ENCODE data around the gene TYR.

The TYR gene

DNA sequence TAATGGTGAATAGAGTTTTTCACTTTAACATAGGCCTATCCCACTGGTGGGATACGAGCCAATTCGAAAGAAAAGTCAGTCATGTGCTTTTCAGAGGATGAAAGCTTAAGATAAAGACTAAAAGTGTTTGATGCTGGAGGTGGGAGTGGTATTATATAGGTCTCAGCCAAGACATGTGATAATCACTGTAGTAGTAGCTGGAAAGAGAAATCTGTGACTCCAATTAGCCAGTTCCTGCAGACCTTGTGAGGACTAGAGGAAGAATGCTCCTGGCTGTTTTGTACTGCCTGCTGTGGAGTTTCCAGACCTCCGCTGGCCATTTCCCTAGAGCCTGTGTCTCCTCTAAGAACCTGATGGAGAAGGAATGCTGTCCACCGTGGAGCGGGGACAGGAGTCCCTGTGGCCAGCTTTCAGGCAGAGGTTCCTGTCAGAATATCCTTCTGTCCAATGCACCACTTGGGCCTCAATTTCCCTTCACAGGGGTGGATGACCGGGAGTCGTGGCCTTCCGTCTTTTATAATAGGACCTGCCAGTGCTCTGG is at the start of gene TYR:
Gene TYR (plus strand): TSS at position 185 of the 541 bp plus-strand sequence. CDS start 79 bp downstream, at position 264.
- Histone ChIP-seq H3K36me3 (ENCODE audit: insufficient read depth, low read length) (no peaks in the 10 kb centered on the region), H3K9ac (ENCODE audit: low read depth, low read length) (no peak within 1 kb of the TSS), H3K4me1 (ENCODE audit: insufficient read depth, low read length) (peaks cover 11% of the 10 kb centered on the region; the same call in 1 of the 2 replicates), H3K9me3 (ENCODE audit: control insufficient read depth, insufficient read depth, low read length) (no peaks in the 10 kb centered on the region)

DNA sequence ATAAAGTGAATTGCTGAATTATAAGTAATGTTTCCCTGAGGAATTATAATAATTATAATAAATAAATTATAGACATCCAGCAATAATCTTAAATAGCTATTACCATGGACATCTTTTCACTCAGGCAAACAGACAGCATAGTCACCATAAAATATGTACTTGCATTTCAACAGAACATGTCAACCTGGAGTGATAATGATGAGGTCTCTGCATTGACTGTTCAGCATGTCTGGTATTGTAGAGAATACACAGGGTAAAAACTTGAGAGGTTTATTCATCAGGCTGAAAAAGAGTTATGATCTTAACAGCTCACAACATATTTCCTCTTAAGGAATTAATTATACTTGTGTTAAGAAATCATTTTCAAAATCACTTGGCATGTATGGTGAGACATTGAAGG is 41.1 kb upstream of the TYR start:
- Histone ChIP-seq H3K9me3 (ENCODE audit: control insufficient read depth, insufficient read depth, low read length) (no peaks in the 10 kb centered on the region), H3K36me3 (ENCODE audit: insufficient read depth, low read length) (no peaks in the 10 kb centered on the region), H3K9ac (ENCODE audit: low read depth, low read length) (no peak overlapping the region), H3K4me1 (ENCODE audit: insufficient read depth, low read length) (no peaks in the 10 kb centered on the region)

DNA sequence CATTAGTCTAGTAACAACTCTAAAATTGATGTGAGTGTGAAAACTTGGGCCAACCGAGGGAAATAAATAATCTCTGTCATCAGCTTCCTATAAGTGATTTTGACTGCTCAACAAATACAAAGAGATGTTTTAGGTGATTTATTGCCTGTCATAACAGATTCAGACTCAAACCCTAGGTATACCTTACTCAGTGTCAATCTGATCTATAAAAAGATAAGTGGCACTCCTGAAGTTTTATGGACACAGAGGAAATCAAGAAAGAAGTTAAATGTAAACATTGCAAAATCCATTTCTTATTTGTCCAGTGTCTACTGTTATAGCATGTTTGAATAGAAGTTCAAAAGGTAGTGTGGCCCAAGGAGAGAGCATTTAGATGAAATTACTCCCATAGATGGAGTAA is 30.4 kb upstream of the TYR start:
- H3K4me1 ChIP-seq (ENCODE audit: insufficient read depth, low read length) = no peaks in the 10 kb centered on the region
- H3K9ac ChIP-seq (ENCODE audit: low read depth, low read length) = no peak overlapping the region
- no peaks in the 10 kb centered on the region for H3K9me3 ChIP-seq (ENCODE audit: control insufficient read depth, insufficient read depth, low read length)
- no peaks in the 10 kb centered on the region for H3K36me3 ChIP-seq (ENCODE audit: insufficient read depth, low read length)

DNA sequence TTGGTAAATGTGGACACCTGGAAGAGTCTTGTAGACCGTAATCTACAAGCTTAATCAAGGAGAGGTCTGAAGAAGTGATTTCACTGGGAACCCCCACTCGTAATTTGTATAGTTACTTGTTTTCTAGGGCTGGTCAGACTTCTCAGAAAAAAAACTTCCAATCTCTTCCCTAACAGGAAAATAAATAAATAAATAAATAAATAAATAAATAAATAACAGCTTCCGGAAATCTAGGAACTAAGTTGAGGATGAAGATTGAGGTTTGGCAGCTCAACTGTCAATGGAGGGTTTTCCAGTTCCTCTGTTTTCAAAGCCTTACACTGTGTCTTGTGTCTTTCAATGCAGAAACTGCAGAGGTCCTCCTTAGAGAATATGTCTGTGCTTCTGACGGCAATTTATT is 17.7 kb upstream of the TYR start:
- H3K9me3 ChIP-seq (ENCODE audit: control insufficient read depth, insufficient read depth, low read length) = no peaks in the 10 kb centered on the region
- H3K36me3 ChIP-seq (ENCODE audit: insufficient read depth, low read length) = no peaks in the 10 kb centered on the region
- H3K9ac ChIP-seq (ENCODE audit: low read depth, low read length) = no peak overlapping the region
- no peaks in the 10 kb centered on the region for H3K4me1 ChIP-seq (ENCODE audit: insufficient read depth, low read length)

DNA sequence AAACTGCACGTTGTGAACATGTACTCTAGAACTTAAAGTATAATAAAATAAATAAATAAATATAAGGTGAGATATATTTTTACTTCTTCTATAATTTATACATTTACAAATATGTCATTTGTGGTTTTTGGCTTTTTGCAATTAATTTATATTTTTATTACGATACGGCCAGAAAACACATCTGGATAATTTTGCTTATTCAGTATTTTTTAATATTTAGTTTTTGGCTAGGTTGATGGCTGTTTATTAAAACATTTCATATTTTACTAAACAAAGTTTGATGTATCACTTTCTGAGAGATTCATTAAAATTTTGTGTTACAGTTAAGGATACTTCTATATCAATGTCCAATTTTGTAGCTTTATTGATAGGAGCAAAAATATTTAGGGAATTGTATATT is 15.7 kb upstream of the TYR start:
- no peak overlapping the region for H3K9ac ChIP-seq (ENCODE audit: low read depth, low read length)
- H3K9me3 ChIP-seq (ENCODE audit: control insufficient read depth, insufficient read depth, low read length) = no peaks in the 10 kb centered on the region
- no peaks in the 10 kb centered on the region for H3K36me3 ChIP-seq (ENCODE audit: insufficient read depth, low read length)
- H3K4me1 ChIP-seq (ENCODE audit: insufficient read depth, low read length) = no peaks in the 10 kb centered on the region

DNA sequence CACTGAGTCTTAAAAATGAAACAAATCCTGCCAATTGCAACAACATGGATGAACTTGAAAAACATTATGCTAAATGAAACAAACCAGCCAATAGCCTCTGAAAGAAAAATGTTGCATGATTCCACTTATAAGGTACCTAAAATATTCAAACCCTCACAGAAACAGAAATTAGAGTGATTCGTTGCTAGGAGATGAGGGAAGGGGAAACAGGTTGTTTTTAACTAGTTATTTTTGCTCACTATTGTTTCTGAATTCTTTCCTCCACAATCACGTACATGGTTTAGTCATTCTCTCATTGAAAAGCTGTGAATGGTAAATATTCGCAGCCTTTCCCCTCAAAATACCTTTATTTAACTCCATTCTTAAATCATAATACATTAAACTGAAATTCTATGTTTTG is 14.0 kb upstream of the TYR start:
- Histone ChIP-seq H3K9me3 (ENCODE audit: control insufficient read depth, insufficient read depth, low read length) (no peaks in the 10 kb centered on the region), H3K4me1 (ENCODE audit: insufficient read depth, low read length) (no peaks in the 10 kb centered on the region), H3K9ac (ENCODE audit: low read depth, low read length) (no peak overlapping the region), H3K36me3 (ENCODE audit: insufficient read depth, low read length) (no peaks in the 10 kb centered on the region)

DNA sequence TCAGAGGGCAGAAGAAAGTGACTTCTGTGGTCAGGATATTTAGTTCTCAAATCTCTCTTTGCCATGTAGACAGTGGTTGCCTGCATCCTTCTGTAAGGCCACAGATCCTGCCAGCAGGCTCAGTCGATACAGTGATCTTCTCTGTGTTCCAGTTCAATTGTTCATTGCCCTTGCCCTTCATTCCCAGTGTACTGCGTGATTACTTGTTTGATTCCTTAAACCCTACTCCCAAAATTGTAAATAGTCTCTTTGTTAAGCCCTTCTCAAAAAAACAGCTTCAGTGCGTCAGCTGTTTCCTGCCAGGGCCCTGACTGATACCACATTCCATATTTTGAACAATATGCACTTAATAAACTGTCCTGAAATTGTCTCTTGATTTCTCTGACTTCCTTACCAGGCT is 9.3 kb upstream of the TYR start:
- Histone ChIP-seq H3K9me3 (ENCODE audit: control insufficient read depth, insufficient read depth, low read length) (no peaks in the 10 kb centered on the region), H3K4me1 (ENCODE audit: insufficient read depth, low read length) (no peaks in the 10 kb centered on the region), H3K9ac (ENCODE audit: low read depth, low read length) (no peak overlapping the region), H3K36me3 (ENCODE audit: insufficient read depth, low read length) (no peaks in the 10 kb centered on the region)

DNA sequence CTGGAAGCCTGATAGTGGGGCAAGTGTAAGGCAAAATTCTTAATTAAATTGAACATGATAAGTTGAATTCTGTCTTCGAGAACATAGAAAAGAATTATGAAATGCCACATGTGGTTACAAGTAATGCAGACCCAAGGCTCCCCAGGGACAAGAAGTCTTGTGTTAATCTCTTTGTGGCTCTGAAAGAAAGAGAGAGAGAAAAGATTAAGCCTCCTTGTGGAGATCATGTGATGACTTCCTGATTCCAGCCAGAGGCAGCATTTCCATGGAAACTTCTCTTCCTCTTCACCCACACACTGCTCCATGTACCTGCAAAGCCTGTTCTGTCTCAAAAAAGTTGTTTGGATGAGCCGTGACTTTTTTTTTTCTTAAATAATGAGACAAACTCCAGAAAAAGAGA is 1.9 kb upstream of the TYR start:
- H3K4me1 ChIP-seq (ENCODE audit: insufficient read depth, low read length) = 0 out of 2 replicates have a peak, but pooled peaks cover 3% of the 10 kb centered on the region
- H3K9ac ChIP-seq (ENCODE audit: low read depth, low read length) = no peak overlapping the region
- no peaks in the 10 kb centered on the region for H3K36me3 ChIP-seq (ENCODE audit: insufficient read depth, low read length)
- no peaks in the 10 kb centered on the region for H3K9me3 ChIP-seq (ENCODE audit: control insufficient read depth, insufficient read depth, low read length)

DNA sequence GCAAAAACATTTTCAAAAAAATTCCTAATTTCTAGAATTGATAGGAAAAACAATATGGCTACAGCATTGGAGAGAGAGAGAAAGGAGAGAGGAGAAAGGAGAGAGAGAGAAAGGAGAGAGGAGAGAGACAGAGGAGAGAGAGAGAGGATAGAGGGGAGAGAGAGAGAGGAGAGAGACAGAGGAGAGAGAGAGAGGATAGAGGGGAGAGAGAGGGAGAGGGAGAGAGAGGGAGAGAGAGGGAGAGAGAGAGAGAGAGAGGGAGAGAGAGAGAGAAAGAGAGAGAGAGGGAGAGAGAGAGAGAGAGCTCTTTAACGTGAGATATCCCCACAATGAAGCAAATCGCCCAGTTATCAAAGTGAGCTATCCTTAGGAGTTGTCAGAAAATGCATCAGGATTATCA is 737 bp upstream of the TYR start:
- H3K9me3 ChIP-seq (ENCODE audit: control insufficient read depth, insufficient read depth, low read length) = no peaks in the 10 kb centered on the region
- no peaks in the 10 kb centered on the region for H3K36me3 ChIP-seq (ENCODE audit: insufficient read depth, low read length)
- no peak overlapping the region for H3K9ac ChIP-seq (ENCODE audit: low read depth, low read length)
- H3K4me1 ChIP-seq (ENCODE audit: insufficient read depth, low read length) = peaks cover 11% of the 10 kb centered on the region; the same call in 1 of the 2 replicates

DNA sequence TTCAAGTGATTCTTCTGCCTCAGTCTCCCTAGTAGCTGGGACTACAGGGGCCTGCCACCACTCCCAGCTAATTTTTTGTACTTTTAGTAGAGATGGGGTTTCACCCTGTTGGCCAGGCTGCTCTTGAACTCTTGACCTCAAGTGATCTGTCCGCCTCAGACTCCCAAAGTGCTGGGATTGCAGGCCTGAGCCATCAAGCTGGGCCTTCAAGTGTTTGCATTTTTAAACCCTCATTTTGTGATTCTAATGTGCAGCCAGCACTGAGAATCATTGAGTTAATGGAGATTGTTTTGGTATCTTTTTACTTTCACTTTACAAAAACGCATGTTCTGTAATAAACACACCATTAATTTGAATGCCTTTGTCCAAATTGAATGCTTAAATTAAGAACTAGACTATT is 3.4 kb downstream of the TYR start:
- Histone ChIP-seq H3K4me1 (ENCODE audit: insufficient read depth, low read length) (peaks cover 11% of the 10 kb centered on the region; the same call in 1 of the 2 replicates), H3K36me3 (ENCODE audit: insufficient read depth, low read length) (no peaks in the 10 kb centered on the region), H3K9ac (ENCODE audit: low read depth, low read length) (no peak overlapping the region), H3K9me3 (ENCODE audit: control insufficient read depth, insufficient read depth, low read length) (no peaks in the 10 kb centered on the region)

DNA sequence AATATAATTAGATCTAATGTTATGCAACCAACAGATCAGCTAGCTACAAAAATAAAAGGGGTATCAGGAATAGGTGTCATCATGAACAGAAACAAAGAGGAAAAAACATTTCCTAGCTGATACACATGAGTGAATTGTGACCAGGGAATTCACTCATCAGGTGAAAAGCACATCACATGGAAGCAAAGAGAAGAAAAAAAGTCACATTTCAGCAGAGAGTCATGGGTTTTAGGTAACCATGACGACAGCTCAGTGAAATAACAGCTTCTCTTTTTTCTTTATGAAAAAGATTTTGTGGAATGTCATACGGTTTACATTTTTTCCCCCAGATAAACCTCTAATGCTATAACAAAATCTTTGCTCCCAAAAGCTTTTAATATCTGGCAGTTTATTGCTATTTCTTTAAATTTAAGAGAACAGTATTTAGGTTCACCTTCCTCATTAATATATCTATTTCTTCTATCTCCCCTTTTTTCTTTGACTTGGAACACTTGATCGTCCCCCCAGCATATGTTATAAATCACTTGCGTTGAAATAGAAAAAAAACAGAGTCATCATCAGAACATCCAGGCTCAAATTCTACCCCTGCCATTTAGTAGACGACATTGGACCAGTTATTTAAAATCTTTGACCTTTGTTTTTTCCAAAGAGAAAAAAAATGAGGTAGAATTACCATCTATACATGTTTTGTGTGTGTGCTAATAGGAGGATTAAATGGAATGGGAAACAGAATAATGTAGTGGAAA is 5.3 kb downstream of the TYR start:
- no peaks in the 10 kb centered on the region for H3K36me3 ChIP-seq (ENCODE audit: insufficient read depth, low read length)

DNA sequence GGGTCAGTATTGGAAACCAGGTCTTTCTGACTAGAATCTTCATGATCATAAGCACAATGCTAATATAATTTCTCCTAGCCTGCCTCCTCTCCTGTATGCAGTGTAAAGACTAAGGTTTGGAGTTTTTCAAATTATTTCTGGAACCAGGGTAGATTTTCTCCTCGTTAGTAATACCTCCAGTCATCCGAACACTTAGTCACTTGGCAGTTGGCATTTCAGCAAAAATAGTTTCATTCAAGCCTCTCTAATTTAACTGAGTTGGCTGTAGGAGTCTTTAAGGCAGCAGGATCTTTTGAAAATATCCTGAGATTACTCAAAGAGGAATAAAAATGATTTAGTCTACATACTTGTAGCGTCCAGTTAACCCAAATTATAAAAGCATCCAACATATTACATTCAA is 6.3 kb downstream of the TYR start:
- no peaks in the 10 kb centered on the region for H3K36me3 ChIP-seq (ENCODE audit: insufficient read depth, low read length)
- no peak overlapping the region for H3K9ac ChIP-seq (ENCODE audit: low read depth, low read length)
- peaks cover 11% of the 10 kb centered on the region; the same call in 1 of the 2 replicates for H3K4me1 ChIP-seq (ENCODE audit: insufficient read depth, low read length)
- H3K9me3 ChIP-seq (ENCODE audit: control insufficient read depth, insufficient read depth, low read length) = no peaks in the 10 kb centered on the region

More for the DNA sequence above, 5.3 kb downstream of the TYR start:
- H3K9ac ChIP-seq (ENCODE audit: low read depth, low read length) = no peak overlapping the region
- no peaks in the 10 kb centered on the region for H3K9me3 ChIP-seq (ENCODE audit: control insufficient read depth, insufficient read depth, low read length)
- peaks cover 11% of the 10 kb centered on the region; the same call in 1 of the 2 replicates for H3K4me1 ChIP-seq (ENCODE audit: insufficient read depth, low read length)

DNA sequence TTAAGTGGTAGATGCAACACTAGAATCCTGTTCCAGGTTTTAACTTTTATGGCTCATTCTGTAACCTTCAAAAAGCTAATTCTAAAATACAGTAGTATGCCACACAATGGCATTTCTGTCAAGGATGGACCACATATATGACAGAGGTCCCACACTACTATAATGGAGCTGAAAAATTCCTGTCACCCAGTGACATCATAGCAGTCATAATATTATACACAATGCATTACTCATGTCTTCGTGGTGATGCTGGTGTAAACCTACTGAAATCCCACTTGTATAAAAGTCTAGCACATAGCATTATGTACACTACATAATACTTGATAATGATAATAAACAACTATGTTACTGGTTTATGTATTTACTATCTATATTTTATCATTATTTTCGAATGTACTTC is 12.1 kb downstream of the TYR start:
- Histone ChIP-seq H3K4me1 (ENCODE audit: insufficient read depth, low read length) (no peaks in the 10 kb centered on the region), H3K9me3 (ENCODE audit: control insufficient read depth, insufficient read depth, low read length) (no peaks in the 10 kb centered on the region), H3K9ac (ENCODE audit: low read depth, low read length) (no peak overlapping the region)

DNA sequence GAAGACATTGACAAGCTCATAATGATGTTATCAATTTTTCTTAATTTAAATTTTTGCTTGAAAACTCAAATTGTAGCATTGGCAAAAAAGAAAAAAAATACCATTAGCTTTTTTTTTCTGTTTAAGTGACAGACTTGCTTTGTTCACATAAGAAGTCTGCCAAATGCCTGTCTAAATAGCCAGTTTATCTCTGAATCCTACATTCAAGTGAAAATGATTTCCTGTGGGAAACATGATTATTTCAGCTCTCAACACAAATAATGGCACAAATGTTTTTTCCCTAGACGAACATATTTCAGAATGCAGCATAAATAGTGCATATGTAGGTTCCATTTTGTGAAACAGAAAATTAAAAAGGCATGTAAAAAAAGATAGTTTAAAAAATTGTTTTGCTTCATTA is 23.5 kb downstream of the TYR start:
- H3K36me3 ChIP-seq (ENCODE audit: insufficient read depth, low read length) = no peaks in the 10 kb centered on the region

More for the DNA sequence above, 12.1 kb downstream of the TYR start:
- no peaks in the 10 kb centered on the region for H3K36me3 ChIP-seq (ENCODE audit: insufficient read depth, low read length)

DNA sequence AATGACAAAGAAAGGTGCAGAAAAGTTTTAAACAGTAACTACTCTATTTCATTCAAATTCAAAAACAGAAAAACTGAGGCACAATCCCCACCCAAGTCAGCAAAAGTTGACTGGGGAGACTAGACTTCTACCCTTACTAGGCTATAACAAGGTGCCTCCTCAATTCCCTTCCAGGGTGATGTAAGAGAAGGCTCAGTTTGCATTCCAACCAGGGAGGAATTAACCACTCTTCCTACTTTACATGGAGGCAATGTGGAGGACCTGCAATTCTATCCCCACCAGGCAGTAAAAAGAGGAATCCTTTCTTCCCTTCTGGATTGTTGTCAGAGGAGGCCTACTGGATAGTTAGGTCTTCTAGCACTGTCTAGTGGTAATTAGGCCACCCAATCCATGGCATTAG is 26.1 kb downstream of the TYR start:
- no peaks in the 10 kb centered on the region for H3K9me3 ChIP-seq (ENCODE audit: control insufficient read depth, insufficient read depth, low read length)
- no peaks in the 10 kb centered on the region for H3K36me3 ChIP-seq (ENCODE audit: insufficient read depth, low read length)
- no peak overlapping the region for H3K9ac ChIP-seq (ENCODE audit: low read depth, low read length)
- peaks cover 5% of the 10 kb centered on the region; the same call in 1 of the 2 replicates for H3K4me1 ChIP-seq (ENCODE audit: insufficient read depth, low read length)

More for the DNA sequence above, 23.5 kb downstream of the TYR start:
- H3K9me3 ChIP-seq (ENCODE audit: control insufficient read depth, insufficient read depth, low read length) = no peaks in the 10 kb centered on the region
- H3K9ac ChIP-seq (ENCODE audit: low read depth, low read length) = no peak overlapping the region
- H3K4me1 ChIP-seq (ENCODE audit: insufficient read depth, low read length) = peaks cover 5% of the 10 kb centered on the region; the same call in 1 of the 2 replicates
